Forelimb muscle (tissue), 1 donor: ENCODE results near the gene DLGAP1. TPM values are rescaled to one million over a fixed set of nuclear protein-coding genes. Genes with fewer than 3 reads are reported as not detected.

ENCODE experiments used
- DNase-seq: peaks from one replicate; pipeline ENCODE4 v3.0.0-alpha.2; 2013; ENCODE audit warnings: low read depth
- polyA plus RNA-seq: library from polyadenylated mRNA; unstranded; fragments of 120-200 nt; gene quantifications from one replicate; pipeline ENCODE4 v1.2.1, GENCODE V29; 2013; ENCODE audit not compliant: insufficient read length

DLGAP1 gene
- polyA plus RNA-seq, 1 donor, result 1.9 TPM

DNA sequence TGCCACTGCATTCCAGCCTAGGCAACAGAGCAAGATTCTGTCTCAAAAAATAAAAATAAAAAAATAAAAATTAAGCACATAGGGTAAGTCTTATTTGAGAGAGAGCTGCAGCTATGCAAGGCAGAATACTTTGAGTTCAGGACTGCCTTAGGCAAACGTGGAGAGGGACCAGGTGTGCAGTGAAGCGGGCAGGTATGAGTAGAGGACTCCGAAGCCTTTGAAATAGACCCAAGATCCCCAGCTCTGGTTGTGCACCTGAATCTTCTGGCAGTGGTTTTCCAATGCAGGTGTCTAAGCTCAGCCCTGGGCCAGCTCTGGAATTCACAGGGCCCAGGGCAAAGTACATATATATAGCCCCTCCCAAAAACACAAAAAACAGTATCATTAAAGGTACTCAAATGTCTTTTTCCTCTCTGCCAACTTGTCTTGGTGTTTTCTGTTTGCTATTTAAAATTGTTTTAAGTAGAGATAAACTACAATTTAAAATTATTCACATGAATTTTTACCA is 983.9 kb downstream of the DLGAP1 start:
- DNase-seq, result no peak

DNA sequence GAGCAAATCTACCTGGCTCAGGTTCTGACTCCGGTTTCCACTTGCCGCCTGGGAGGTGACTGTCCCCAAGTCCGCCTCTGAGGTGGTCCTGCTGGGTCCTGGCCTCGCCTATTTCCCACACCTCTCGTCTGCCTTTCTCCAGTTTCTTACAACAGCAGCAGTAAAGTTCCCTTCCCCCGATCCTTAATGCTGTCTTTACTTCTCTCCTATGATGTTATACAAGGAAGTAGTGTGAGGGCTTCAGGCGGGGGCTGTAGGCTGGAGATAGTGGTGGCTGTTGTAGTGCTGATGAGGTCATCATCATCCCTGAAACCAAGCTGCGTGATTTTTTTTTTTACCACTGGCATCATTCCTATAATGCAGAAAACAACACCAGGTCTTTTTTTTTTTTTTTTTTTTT is 986.3 kb downstream of the DLGAP1 start:
- no peak for DNase-seq

- DNase-seq, result no peak
Measured at GRCh38 chr18:3468066-3468705, 986.9 kb downstream of the DLGAP1 start.

DNA sequence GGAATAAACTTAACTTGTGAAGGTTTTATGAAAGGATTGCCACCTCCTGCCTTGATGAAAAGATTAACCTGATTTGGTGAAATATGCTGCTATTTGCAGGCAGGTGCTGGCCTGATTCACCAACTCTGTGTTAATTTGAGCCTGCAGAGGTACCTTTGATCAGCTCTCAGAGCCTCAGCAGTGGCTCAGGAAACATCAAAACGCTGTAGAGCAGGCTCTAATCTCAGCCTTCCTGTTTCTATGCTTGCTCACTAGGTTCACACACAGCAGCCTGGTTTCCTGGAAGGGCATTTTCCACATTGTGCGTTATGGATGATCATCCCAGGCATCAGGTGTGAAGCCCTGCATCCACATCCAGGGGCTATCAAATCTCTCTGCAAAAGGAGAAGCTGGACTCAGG is 988.2 kb downstream of the DLGAP1 start:
- no peak for DNase-seq

- no peak for DNase-seq
Measured at GRCh38 chr18:3466045-3466444, 989.1 kb downstream of the DLGAP1 start.

- no peak for DNase-seq
Measured at GRCh38 chr18:3463051-3463450, 992.1 kb downstream of the DLGAP1 start.

- DNase-seq, result no peak
Measured at GRCh38 chr18:3461704-3462103, 993.4 kb downstream of the DLGAP1 start.

DNA sequence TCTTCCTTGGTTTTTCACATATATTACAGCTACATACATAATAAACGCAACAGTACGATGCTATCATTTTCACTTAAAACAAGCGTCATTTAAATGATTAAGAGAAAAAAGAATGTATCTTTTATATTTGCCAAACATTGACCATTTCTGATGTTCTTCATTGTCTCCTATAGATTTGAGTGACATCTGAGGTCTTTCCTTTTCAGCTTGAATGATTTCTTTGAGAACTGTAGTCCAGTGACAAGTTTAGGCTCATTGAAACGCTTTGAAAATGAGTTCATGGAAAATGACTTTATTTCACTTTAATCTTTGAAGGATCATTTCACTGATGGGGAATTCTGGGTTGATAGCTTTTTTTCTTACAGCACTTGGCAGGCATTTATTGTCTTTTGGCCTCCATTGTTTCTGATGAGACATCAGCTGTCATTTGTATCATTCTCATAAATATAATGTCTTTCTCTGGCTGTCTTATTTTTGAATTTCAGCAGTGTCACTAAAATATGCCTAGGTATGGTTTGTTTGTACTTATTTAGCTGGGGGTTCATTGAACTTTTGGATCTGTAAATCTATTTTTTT is 994.2 kb downstream of the DLGAP1 start:
- DNase-seq, result no peak

DNA sequence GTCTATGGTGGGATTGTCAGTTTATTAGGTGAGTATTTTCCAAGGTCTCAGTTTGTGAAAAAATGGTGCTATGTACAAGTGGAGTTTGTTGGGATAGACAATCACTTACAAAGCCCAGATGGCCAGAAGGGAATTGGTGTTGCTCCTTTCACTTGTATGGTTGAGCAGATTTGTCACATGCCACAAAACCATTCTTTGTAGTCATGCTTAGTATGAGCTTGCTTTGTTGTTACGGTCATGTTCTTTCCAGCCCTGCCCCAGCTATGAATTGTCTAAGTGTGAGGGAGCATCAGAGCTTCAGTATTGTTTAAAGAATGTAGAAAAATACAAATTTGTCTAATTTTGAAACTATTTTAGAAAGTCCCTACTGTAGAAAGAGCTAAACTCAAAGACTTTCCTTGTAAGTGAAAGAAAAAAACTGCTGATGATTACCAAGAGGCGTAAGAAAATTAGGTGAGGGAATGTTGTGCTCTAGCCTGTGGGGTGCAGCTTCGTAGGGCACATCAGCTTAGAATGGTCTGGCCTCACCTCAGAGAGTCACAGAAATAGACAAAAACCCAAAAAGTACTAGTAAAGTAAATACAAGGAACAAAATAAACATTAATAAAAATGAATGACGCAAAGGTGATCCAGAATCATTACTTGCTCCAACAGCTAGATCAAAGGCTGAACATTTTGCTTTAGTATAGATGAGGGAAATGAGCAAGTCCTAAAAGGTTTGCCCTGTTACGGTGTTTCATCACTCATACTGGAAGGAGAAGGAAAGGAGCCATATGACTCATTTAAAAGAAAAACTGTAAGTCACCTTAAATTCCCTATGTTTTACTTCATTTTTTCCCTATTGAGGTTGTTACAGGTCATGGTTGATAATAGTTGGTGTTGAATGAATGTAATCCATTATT is 995.9 kb downstream of the DLGAP1 start:
- no peak for DNase-seq

GRCh38 chr18:3458378-3458777 is 996.7 kb downstream of the DLGAP1 start:
- no peak for DNase-seq

DNA sequence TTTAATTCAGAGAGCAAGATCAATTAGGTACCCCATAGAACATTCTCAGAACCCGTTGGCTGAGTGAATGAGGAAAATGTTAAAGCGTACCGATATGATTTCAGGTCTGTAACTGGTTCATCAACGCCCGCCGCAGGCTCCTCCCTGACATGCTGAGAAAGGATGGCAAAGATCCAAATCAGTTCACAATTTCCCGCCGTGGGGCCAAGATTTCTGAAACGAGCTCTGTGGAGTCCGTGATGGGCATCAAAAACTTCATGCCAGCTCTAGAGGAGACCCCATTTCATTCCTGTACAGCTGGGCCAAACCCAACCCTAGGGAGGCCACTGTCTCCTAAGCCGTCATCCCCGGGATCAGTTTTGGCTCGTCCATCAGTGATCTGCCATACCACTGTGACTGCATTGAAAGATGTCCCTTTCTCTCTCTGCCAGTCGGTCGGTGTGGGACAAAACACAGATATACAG is 997.8 kb downstream of the DLGAP1 start:
- DNase-seq, result no peak

- DNase-seq, result no peak
Measured at GRCh38 chr18:3456686-3457069, 998.4 kb downstream of the DLGAP1 start.

DNA sequence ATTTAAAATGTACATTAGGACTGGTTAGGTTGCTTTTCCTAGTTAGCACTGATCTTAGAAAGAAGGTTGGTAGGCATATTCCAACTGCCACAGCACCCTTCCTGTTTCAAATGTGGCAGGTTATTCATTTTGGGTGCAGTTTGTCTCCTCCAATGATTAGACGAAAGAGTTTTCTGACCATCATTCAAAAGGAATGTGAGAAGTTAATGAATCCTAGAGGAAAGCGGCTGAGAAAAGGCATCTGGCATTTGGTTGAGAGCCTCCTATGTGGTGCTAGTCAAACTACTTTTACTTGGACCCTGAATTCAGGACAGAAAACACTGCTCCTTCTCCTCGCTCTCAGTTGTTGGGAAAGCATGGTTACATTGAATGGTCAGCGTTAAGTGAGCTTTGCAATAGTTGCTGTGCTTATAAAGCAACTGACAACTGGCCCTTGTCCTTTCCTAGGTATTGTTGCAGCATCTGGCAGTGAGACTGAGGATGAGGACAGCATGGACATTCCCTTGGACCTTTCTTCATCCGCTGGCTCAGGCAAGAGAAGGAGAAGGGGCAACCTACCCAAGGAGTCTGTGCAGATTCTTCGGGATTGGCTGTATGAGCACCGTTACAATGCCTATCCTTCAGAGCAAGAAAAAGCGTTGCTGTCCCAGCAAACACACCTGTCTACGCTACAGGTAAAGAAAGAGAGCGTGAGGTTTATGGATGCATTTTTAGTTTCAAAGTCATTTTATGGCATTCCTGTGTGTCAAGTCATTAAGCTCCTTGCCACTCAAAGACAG is 999.0 kb downstream of the DLGAP1 start:
- DNase-seq, result no peak

GRCh38 chr18:3455090-3455635 is 999.9 kb downstream of the DLGAP1 start:
- no peak for DNase-seq

DNA sequence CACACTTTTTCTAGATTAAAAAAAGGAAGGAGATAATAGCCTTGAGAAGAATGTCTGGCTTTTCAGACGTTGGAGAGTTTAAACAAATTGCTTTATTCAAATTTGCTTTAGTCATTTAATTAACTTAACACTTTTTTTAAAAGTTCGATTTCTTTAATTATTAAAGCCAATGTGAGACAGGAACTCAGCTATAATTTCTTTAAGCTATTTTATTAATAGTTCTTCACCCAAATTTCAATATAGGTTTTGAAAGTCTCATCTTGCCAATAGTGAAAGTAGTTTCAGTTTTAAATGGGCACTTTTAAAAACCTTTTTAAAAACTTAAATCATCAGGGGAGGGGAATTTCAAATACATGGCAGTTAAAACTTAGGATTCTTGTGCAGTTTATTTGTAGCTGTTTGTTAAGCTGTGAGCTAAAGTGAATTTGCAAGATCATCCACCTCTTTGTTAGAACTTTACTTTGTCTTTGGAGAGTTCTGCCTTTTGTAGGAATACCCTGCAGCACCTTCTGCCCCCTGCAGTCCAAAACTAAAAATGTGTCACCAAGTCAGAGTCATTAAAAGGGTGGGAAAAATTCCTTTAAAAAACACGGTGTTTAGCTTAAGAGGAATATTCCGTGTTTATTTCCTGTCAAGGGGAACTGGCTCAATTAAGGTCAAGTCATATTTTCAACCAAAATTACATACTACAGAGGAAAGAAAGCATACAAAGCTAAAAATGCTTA is 1000.6 kb downstream of the DLGAP1 start:
- no peak for DNase-seq

DNA sequence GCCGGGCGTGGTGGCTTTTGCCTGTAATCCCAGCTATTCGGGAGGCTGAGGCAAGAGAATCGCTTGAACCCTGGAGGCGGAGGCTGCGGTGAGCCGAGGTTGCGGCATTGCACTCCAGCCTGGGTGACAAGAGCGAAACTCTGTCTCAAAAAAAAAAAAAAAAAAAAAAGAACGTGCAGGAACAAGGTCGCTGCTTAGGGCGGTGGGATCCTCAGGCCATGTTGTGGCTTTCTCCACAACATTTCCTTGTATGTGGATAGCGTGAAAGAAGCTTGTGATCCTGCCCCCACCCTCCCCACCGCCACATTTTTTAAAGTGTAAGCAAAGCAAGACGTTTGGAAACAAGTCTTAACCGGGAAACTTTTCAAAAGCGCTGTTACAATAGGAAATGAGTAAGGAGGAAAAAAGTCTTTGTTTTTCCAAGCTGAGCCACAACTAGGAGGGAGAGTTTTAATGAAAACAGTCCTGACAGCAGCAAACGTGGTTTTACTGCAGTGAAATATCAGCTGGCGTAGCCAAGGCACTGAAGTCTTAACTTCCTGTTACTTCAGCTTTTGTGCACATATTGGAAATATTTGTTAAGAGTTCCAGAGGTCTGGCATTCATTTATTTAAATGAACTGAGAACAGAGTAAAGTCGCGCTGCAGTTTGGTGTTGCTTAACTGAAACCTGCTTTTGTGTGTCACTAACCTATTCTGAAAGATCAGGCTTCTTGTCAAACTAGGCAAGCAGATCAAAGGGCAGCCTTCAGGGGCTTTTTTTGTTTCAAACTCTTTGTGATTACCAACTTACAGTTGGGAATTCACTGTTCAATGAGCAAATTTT is 1001.4 kb downstream of the DLGAP1 start:
- peak; percentile 83 for DNase-seq

DNA sequence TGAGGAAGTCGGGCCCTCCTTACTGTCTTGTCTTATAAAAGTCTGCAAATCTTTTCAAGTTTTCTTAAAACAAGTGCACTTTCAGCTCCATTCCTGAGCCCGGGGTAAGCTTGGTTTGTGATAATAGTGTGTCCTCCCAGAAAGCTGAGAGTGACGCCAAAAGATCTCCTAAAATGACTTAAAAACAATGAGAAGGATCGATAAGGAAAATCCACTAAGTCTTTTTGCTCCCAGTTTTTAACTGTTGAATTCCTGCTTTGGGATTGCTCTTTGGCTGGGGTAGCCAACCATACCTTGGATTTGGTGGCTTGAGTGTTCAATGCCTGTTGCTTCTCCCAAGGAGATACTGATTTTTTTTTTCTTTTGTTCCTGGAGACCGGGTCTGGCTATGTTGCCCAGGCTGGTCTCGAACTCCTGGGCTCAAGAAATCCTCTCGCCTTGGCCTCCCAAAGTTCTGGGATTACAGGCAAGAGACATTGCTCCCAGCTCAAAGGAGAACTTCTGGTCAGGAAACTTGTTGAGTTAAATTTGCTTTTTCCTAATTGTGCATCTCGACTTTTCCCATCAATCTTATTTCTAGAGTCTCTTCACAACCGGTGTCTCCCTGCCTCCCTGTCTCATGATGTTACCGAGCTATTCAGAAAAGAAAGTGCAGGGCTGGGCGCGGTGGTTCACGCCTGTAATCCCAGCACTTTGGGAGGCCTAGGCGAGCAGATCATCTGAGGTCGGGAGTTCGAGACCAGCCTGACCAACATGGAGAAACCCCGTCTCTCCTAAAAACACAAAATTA is 1002.2 kb downstream of the DLGAP1 start:
- no peak for DNase-seq

DNA sequence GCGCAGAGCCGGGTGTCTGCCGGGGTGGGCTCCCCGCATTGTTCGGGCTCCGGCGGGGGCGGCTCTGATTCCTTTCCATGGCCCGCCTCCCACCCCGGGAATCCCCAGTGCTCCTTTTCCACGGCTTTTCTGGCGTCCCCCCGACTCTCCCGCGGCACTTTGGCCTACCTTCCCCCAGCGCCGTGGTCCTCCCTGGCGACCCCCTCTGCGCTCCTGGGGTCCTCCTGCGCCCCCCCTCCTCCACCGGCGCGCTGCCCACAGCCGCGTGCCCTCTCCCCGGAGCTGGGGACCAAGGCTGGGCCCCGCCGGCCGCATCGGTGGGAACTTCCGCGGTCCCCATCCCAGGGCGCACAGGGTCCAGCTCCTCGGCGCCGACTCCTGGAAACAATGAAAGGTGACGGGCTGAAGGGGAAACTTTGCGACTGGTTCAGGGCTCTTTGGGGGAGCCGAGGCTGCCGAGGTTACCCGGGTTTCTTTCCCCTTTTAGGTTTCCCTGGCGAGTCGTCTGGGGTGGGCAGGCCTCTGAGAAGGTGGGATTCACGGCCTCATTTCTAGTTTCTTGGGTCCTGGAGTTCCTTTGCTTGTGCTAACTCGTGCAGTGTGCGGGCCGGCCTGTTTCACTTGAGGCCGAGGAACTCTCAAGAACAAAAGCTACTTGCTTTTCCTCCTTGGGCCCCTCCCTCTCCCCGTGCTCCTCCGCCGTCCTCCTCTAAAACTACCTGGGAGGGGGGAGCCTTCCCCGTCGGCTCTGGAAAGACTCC is 1002.9 kb downstream of the DLGAP1 start:
- DNase-seq, result no peak
